ENCODE measurements around the gene EEF1AKMT1.

Gene EEF1AKMT1

DNA sequence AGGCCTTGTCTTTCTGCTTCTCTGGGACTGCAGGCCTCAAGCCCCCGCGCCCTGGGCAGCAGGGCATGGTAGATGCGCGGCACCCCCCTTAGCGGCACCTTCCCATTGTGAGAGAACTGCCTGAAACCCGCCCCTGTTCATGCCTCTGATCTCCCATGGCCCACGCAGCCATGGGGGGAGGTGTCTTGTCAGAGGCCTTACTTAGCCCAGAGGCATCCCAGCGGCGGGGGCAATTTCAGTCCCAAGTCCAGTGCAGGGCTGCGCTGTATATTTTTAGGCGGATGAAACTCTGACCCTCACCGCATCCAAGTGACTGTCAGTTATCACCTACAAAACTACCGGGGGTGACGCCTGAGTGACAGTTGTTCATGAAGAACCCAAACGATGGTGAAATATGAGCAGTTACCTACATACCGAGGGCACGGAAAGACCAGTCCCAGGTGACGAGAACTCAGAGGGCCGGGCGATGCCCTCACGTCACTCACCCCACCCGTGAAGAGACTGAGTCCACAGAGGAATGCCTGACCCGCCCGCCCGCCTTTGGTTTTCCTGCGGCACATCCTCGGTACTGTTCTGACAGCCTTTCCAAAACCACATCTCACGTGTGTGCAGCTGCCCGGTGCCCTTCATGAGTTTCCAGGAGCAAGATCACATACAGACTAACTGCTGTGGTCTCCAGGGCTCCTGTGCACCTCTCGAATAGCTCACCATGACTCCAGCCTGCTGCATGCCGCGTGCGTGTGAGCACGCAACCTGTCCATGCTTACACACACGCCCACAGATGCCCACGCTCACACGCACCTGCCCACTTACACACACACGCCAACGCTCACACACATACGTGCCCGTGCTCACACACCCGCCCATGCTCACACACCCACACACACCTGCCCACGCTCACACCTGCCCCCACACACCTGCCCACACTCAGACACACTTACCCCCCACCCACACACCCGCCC is 55.9 kb downstream of the EEF1AKMT1 start:
- Histone ChIP-seq H3K27me3 (ENCODE audit: control insufficient read depth in 1 of 2, insufficient read depth in 2 of 2, low read length in 2 of 2) (peaks cover 0 to 9% of the 10 kb centered on the region in 2 donors), H3K4me1 (ENCODE audit: control insufficient read depth, insufficient read depth, low read length) (peaks cover 26% of the 10 kb centered on the region), H3K9ac (ENCODE audit: low read length in 2 of 2) (no peak overlapping the region), H3K4me3 (ENCODE audit: low read length in 2 of 2) (no peak overlapping the region), H3K27ac (ENCODE audit: low read length) (no peak overlapping the region), H3K9me3 (ENCODE audit: control insufficient read depth in 2 of 2, low read length in 2 of 2) (no peaks in the 10 kb centered on the region), H3K36me3 (ENCODE audit: control insufficient read depth in 2 of 2, insufficient read depth in 2 of 2, low read length in 2 of 2) (no peaks in the 10 kb centered on the region)

DNA sequence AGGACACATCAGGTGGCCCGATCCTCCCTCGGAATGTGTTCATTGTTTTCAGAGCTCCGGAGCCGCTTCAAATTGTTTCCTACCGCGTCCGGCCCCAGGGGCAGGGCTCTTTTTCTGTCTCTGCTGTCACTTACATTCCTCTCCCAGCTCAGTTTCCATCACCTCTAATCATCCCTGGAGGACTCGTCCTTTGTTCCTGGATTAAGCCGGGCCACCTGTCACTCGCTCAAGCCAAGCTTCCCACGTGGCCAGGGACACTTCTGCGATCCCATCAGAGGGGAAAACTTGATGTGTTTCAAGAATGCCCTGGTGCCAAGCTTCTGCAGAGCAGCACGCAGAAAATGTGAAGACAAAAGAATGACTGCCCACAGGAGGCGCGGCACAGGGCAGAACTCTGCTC is 56.8 kb downstream of the EEF1AKMT1 start:
- Histone ChIP-seq H3K27ac (ENCODE audit: low read length) (no peak overlapping the region), H3K4me1 (ENCODE audit: control insufficient read depth, insufficient read depth, low read length) (peaks cover 26% of the 10 kb centered on the region), H3K9me3 (ENCODE audit: control insufficient read depth in 2 of 2, low read length in 2 of 2) (no peaks in the 10 kb centered on the region), H3K36me3 (ENCODE audit: control insufficient read depth in 2 of 2, insufficient read depth in 2 of 2, low read length in 2 of 2) (no peaks in the 10 kb centered on the region), H3K9ac (ENCODE audit: low read length in 2 of 2) (no peak overlapping the region), H3K4me3 (ENCODE audit: low read length in 2 of 2) (no peak overlapping the region), H3K27me3 (ENCODE audit: control insufficient read depth in 1 of 2, insufficient read depth in 2 of 2, low read length in 2 of 2) (peaks cover 0 to 9% of the 10 kb centered on the region in 2 donors)

DNA sequence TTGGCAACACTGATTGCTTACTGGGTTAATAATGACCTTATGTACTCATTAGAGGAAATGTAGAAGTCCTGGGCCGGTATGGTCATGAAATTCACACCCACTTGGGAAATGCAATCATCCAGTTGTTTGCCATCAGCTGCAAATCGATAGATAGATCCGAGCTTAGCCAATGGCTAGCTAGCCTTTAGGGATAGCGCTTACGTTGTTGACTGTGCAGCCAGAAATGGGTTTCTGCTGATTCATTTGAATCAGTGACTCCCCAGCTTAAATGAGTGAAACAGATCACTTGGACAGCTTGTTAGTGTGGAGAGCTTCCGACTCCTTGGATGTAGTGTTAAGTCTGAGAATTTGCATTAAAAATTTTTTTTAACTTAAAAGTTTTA is 58.4 kb downstream of the EEF1AKMT1 start:
- Histone ChIP-seq H3K27ac (ENCODE audit: low read length) (peak overlapping the region; percentile 66), H3K27me3 (ENCODE audit: control insufficient read depth in 1 of 2, insufficient read depth in 2 of 2, low read length in 2 of 2) (no peaks in the 10 kb centered on the region), H3K9ac (ENCODE audit: low read length in 2 of 2) (no peak overlapping the region), H3K4me3 (ENCODE audit: low read length in 2 of 2) (peak overlapping the region in 1 of 2 donors; percentile 22), H3K36me3 (ENCODE audit: control insufficient read depth in 2 of 2, insufficient read depth in 2 of 2, low read length in 2 of 2) (no peaks in the 10 kb centered on the region), H3K9me3 (ENCODE audit: control insufficient read depth in 2 of 2, low read length in 2 of 2) (no peaks in the 10 kb centered on the region), H3K4me1 (ENCODE audit: control insufficient read depth, insufficient read depth, low read length) (peaks cover 19% of the 10 kb centered on the region)

DNA sequence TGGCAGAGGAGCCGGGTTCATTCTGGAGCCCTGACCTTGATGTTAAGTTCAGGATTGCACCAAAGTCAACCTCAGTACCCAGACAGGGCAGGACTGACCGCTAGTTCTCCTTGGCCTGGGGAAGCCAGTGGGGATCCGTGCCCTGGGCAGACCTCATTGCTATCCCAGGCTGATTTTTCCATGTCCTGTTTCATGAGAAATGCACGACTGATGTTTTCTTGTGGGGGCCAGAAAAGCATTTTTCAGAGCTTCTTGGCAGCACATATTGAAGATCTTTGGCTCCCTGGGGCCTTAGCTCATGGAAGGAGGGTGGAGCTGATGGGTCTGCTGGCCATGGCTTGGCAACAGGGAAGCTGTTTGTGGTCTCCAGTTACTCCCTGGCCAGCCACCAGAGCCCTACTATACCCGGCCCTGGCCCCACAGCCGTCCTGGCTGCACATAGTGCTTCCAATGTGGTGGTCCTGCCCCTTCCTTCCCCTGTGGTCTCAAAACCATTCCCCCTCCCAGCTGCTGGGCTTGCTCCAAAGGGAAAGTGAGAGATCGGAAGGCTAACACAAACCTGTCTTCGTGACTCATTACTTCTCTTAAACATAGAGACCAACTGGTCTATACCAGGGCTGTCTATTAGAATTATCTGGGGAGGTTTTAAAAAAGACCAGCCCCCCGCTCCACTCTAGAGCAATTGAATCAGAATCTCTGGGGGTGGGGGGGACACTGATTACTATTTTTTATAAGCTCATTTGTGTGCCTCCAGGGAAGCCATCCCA is 59.0 kb downstream of the EEF1AKMT1 start:
- Histone ChIP-seq H3K9ac (ENCODE audit: low read length in 2 of 2) (peak overlapping the region in 1 of 2 donors; percentile 6), H3K9me3 (ENCODE audit: control insufficient read depth in 2 of 2, low read length in 2 of 2) (no peaks in the 10 kb centered on the region), H3K36me3 (ENCODE audit: control insufficient read depth in 2 of 2, insufficient read depth in 2 of 2, low read length in 2 of 2) (no peaks in the 10 kb centered on the region), H3K27ac (ENCODE audit: low read length) (peak overlapping the region; percentile 66), H3K4me3 (ENCODE audit: low read length in 2 of 2) (peak overlapping the region in 1 of 2 donors; percentile 49), H3K27me3 (ENCODE audit: control insufficient read depth in 1 of 2, insufficient read depth in 2 of 2, low read length in 2 of 2) (no peaks in the 10 kb centered on the region), H3K4me1 (ENCODE audit: control insufficient read depth, insufficient read depth, low read length) (peaks cover 19% of the 10 kb centered on the region)

DNA sequence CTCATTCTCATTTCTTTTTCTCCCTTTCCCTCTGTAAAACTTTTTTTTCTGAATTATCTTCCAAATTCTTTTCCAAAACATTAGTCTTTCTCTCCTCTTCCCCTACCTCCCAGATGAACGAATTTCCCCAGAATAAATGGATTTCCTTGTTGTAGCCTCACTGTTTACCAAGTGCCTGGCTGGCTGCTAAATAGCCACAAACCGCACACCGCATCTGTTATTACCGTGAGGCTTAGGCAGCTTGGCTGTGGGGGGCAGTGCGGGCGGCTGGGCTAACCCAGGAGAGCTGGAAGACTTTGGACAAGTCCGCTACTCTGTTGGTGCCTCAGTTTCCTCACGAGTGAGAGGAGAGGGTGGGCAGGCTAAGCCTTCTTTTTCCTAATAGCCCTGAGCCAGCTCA is 59.6 kb downstream of the EEF1AKMT1 start:
- Histone ChIP-seq H3K27ac (ENCODE audit: low read length) (peak overlapping the region; percentile 66), H3K9ac (ENCODE audit: low read length in 2 of 2) (peak overlapping the region in 1 of 2 donors; percentile 6), H3K9me3 (ENCODE audit: control insufficient read depth in 2 of 2, low read length in 2 of 2) (no peaks in the 10 kb centered on the region), H3K4me3 (ENCODE audit: low read length in 2 of 2) (peak overlapping the region in 1 of 2 donors; percentile 49), H3K27me3 (ENCODE audit: control insufficient read depth in 1 of 2, insufficient read depth in 2 of 2, low read length in 2 of 2) (no peaks in the 10 kb centered on the region), H3K4me1 (ENCODE audit: control insufficient read depth, insufficient read depth, low read length) (peaks cover 25% of the 10 kb centered on the region), H3K36me3 (ENCODE audit: control insufficient read depth in 2 of 2, insufficient read depth in 2 of 2, low read length in 2 of 2) (no peaks in the 10 kb centered on the region)

DNA sequence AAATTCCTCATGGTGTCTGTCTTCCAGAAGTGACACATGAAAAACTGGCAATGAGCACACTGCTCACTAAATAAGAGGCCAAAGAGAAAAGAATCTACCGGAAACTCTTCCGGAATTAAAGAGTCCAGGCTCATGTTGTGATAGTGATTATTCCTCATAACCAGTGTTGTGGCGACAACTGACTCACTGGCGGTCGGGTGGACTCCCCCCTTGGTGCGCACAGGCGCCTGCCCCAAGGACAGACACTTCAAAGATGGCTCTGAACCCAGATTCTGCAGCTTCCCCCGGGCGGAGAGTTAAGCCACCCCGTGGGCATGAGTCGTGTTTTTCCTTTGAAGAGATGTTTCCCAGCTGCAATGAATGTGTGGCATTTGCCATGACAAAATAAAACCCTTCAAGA is 60.0 kb downstream of the EEF1AKMT1 start:
- Histone ChIP-seq H3K4me1 (ENCODE audit: control insufficient read depth, insufficient read depth, low read length) (peaks cover 28% of the 10 kb centered on the region), H3K4me3 (ENCODE audit: low read length in 2 of 2) (no peak overlapping the region), H3K36me3 (ENCODE audit: control insufficient read depth in 2 of 2, insufficient read depth in 2 of 2, low read length in 2 of 2) (no peaks in the 10 kb centered on the region), H3K27ac (ENCODE audit: low read length) (peak overlapping the region; percentile 66), H3K27me3 (ENCODE audit: control insufficient read depth in 1 of 2, insufficient read depth in 2 of 2, low read length in 2 of 2) (no peaks in the 10 kb centered on the region), H3K9ac (ENCODE audit: low read length in 2 of 2) (no peak overlapping the region), H3K9me3 (ENCODE audit: control insufficient read depth in 2 of 2, low read length in 2 of 2) (no peaks in the 10 kb centered on the region)

DNA sequence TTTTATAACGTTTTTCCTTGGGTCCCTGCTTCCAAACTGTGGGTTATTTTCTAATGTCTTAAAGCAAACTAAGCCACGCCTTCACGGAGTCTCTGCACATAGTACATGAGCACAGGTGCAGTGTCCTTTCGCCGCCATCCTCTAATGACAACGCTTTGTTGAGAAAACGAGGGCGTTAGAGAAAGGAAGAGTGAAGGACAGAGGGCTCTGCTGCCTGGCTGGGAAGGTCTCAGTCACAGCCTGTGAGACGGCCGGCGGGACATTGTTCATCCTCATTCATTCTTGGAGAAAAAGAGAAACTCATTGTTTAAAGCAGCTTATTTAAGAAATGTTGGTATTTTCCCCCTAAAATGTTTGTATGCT is 60.8 kb downstream of the EEF1AKMT1 start:
- Histone ChIP-seq H3K27ac (ENCODE audit: low read length) (peak overlapping the region; percentile 41), H3K9me3 (ENCODE audit: control insufficient read depth in 2 of 2, low read length in 2 of 2) (no peaks in the 10 kb centered on the region), H3K9ac (ENCODE audit: low read length in 2 of 2) (peak overlapping the region; percentile 36 to 57), H3K4me3 (ENCODE audit: low read length in 2 of 2) (peak overlapping the region; percentile 46 to 64), H3K27me3 (ENCODE audit: control insufficient read depth in 1 of 2, insufficient read depth in 2 of 2, low read length in 2 of 2) (no peaks in the 10 kb centered on the region), H3K4me1 (ENCODE audit: control insufficient read depth, insufficient read depth, low read length) (peaks cover 28% of the 10 kb centered on the region), H3K36me3 (ENCODE audit: control insufficient read depth in 2 of 2, insufficient read depth in 2 of 2, low read length in 2 of 2) (no peaks in the 10 kb centered on the region)

DNA sequence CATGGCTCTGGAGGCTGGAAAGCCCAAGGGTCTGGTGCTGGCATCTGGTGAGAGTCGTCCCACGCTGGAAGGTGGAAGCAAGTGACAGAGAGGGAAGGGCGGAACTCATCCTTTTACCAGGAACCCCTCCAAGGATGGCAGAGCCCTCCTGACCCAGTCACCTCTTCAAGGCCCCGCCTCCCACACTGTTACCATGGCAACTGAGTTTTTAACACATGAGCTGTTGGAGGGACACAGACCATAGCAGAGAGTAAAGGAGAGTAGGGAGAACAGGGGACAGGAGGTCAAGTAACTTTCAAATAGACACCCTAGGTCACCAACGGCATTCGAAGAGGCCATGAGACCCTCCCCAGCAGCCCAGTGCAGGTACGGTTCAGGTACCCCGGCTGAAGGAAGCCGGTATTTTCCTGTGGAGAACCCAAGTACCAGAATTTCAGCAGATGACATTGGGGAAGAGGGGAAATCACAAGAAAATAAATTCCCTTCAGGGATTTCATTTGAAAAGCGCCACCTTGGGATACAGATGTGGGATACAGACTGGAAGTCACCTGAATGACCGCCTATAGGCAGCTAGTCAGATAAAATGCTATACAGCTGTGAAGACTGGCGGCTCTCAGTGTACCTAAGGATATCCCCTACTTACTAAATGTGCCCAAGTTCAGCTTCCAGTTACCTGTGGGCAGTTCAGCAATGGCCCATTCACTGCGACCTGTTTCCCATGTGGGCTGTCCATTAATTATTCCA is 62.3 kb downstream of the EEF1AKMT1 start:
- Histone ChIP-seq H3K9ac (ENCODE audit: low read length in 2 of 2) (no peak overlapping the region), H3K27me3 (ENCODE audit: control insufficient read depth in 1 of 2, insufficient read depth in 2 of 2, low read length in 2 of 2) (no peaks in the 10 kb centered on the region), H3K9me3 (ENCODE audit: control insufficient read depth in 2 of 2, low read length in 2 of 2) (no peaks in the 10 kb centered on the region), H3K4me1 (ENCODE audit: control insufficient read depth, insufficient read depth, low read length) (peaks cover 28% of the 10 kb centered on the region), H3K36me3 (ENCODE audit: control insufficient read depth in 2 of 2, insufficient read depth in 2 of 2, low read length in 2 of 2) (no peaks in the 10 kb centered on the region), H3K4me3 (ENCODE audit: low read length in 2 of 2) (no peak overlapping the region), H3K27ac (ENCODE audit: low read length) (no peak overlapping the region)

DNA sequence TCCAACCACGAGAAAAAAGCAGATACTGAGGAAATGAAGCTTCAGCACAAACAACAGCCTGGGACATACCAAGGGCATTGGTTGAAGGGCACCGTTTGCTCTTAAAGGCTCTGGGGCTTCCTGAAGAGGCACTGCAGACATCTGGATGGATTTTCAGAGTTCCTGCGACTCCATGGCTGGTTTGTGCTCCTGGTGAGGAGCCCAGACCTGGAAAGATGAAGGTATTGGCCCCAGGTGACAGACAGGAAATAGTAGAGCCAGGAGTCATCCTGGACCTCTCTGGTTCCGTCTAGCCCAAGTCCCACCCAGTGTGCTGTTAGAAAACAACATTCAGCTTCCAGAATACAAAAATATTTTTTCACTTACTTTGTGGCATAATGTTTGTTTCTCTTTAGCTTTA is 64.0 kb downstream of the EEF1AKMT1 start:
- Histone ChIP-seq H3K9ac (ENCODE audit: low read length in 2 of 2) (no peak overlapping the region), H3K9me3 (ENCODE audit: control insufficient read depth in 2 of 2, low read length in 2 of 2) (no peaks in the 10 kb centered on the region), H3K36me3 (ENCODE audit: control insufficient read depth in 2 of 2, insufficient read depth in 2 of 2, low read length in 2 of 2) (no peaks in the 10 kb centered on the region), H3K4me3 (ENCODE audit: low read length in 2 of 2) (no peak overlapping the region), H3K27ac (ENCODE audit: low read length) (peak overlapping the region; percentile 49), H3K27me3 (ENCODE audit: control insufficient read depth in 1 of 2, insufficient read depth in 2 of 2, low read length in 2 of 2) (no peaks in the 10 kb centered on the region), H3K4me1 (ENCODE audit: control insufficient read depth, insufficient read depth, low read length) (peaks cover 23% of the 10 kb centered on the region)

DNA sequence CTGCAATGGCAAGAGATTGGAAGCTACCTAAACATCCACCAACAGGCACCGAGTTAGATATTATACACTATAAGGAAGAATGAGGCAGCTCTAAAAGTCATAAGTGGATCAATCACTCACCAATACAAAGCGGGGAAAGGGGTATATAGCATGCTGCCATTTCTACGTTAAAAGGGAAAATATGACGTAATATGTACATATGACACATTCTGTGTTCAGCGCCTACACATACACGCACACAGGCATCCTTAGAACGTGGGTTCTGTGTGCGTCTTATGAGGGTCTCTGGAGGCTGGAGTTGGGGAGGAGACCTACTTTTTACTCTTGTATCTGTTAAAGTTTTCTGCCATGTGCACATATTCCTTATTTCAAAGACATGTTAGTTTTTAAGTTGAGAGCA is 64.4 kb downstream of the EEF1AKMT1 start:
- H3K27ac ChIP-seq (ENCODE audit: low read length), result peak overlapping the region; percentile 49
- peak overlapping the region in 1 of 2 donors; percentile 6 for H3K9ac ChIP-seq (ENCODE audit: low read length in 2 of 2)
- no peak overlapping the region for H3K4me3 ChIP-seq (ENCODE audit: low read length in 2 of 2)
- H3K36me3 ChIP-seq (ENCODE audit: control insufficient read depth in 2 of 2, insufficient read depth in 2 of 2, low read length in 2 of 2), result no peaks in the 10 kb centered on the region
- peaks cover 22% of the 10 kb centered on the region for H3K4me1 ChIP-seq (ENCODE audit: control insufficient read depth, insufficient read depth, low read length)
- no peaks in the 10 kb centered on the region for H3K27me3 ChIP-seq (ENCODE audit: control insufficient read depth in 1 of 2, insufficient read depth in 2 of 2, low read length in 2 of 2)
- no peaks in the 10 kb centered on the region for H3K9me3 ChIP-seq (ENCODE audit: control insufficient read depth in 2 of 2, low read length in 2 of 2)

All from stomach smooth muscle (tissue), 2 donors.